GM18907 (cell line): ENCODE results near the gene TMEM87B.
"Not testable (repeated sequence)": the region's sequence is repeated elsewhere in the genome, so short reads cannot be mapped to it uniquely, and the experiment has no call there.

Source experiments
- ATAC-seq: cut with Tn5 transposase; IDR thresholded peaks from one replicate; pipeline ENCODE4 v1.9.1; 2021; ENCODE audit warnings: mild to moderate bottlenecking, moderate library complexity; ENCODE audit not compliant: unreplicated experiment

The TMEM87B gene

GRCh38 chr2:112113354-112113753 is 58.3 kb downstream of the TMEM87B start:
- ATAC-seq = not testable (repeated sequence)

GRCh38 chr2:112118148-112118547 is 63.1 kb downstream of the TMEM87B start:
- no peak for ATAC-seq

GRCh38 chr2:112121682-112122254 is 66.7 kb downstream of the TMEM87B start:
- no peak for ATAC-seq

- no peak for ATAC-seq
Observed at GRCh38 chr2:112129060-112129459, 74.0 kb downstream of the TMEM87B start.

- no peak for ATAC-seq
Observed at GRCh38 chr2:112133344-112133743, 78.3 kb downstream of the TMEM87B start.

- no peak for ATAC-seq
Observed at GRCh38 chr2:112134120-112134519, 79.1 kb downstream of the TMEM87B start.

GRCh38 chr2:112136096-112136495 is 81.0 kb downstream of the TMEM87B start:
- no peak for ATAC-seq

- ATAC-seq = no peak
Observed at GRCh38 chr2:112137516-112138158, 82.6 kb downstream of the TMEM87B start.

- no peak for ATAC-seq
Observed at GRCh38 chr2:112138159-112139032, 83.3 kb downstream of the TMEM87B start, which contains the start of gene FBLN7. FBLN7 (plus strand) TSS chr2:112138385; CDS start chr2:112138656, 271 bp downstream.

GRCh38 chr2:112139033-112139614 is 84.1 kb downstream of the TMEM87B start:
- ATAC-seq = not testable (repeated sequence)

- not testable (repeated sequence) for ATAC-seq
Observed at GRCh38 chr2:112139661-112140204, 84.7 kb downstream of the TMEM87B start.

- no peak for ATAC-seq
Observed at GRCh38 chr2:112140205-112140802, 85.2 kb downstream of the TMEM87B start.

- ATAC-seq = no peak
Observed at GRCh38 chr2:112140899-112141625, 86.0 kb downstream of the TMEM87B start.

- ATAC-seq = no peak
Observed at GRCh38 chr2:112141626-112142007, 86.5 kb downstream of the TMEM87B start.

- ATAC-seq = no peak
Observed at GRCh38 chr2:112142525-112143078, 87.5 kb downstream of the TMEM87B start.

- ATAC-seq = no peak
Observed at GRCh38 chr2:112143150-112143549, 88.1 kb downstream of the TMEM87B start.

GRCh38 chr2:112144966-112145365 is 89.9 kb downstream of the TMEM87B start:
- ATAC-seq = no peak

GRCh38 chr2:112147382-112148168 is 92.5 kb downstream of the TMEM87B start:
- no peak for ATAC-seq

- ATAC-seq = no peak
Observed at GRCh38 chr2:112148477-112148876, 93.4 kb downstream of the TMEM87B start.
